Measurements from ENCODE around the gene CELA1.

Gene CELA1

GRCh38 chr12:51351913-51352532 is 5.5 kb upstream of the CELA1 start:
- TF ChIP-seq, protein P1, sequence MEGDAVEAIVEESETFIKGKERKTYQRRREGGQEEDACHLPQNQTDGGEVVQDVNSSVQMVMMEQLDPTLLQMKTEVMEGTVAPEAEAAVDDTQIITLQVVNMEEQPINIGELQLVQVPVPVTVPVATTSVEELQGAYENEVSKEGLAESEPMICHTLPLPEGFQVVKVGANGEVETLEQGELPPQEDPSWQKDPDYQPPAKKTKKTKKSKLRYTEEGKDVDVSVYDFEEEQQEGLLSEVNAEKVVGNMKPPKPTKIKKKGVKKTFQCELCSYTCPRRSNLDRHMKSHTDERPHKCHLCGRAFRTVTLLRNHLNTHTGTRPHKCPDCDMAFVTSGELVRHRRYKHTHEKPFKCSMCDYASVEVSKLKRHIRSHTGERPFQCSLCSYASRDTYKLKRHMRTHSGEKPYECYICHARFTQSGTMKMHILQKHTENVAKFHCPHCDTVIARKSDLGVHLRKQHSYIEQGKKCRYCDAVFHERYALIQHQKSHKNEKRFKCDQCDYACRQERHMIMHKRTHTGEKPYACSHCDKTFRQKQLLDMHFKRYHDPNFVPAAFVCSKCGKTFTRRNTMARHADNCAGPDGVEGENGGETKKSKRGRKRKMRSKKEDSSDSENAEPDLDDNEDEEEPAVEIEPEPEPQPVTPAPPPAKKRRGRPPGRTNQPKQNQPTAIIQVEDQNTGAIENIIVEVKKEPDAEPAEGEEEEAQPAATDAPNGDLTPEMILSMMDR (IDR thresholded peaks at IDR 0.05; ENCODE audit: low read depth, low read length): peak; percentile 68
- no peak overlapping the region for H3K4me3 ChIP-seq (ENCODE audit: low read depth, low read length)

DNA sequence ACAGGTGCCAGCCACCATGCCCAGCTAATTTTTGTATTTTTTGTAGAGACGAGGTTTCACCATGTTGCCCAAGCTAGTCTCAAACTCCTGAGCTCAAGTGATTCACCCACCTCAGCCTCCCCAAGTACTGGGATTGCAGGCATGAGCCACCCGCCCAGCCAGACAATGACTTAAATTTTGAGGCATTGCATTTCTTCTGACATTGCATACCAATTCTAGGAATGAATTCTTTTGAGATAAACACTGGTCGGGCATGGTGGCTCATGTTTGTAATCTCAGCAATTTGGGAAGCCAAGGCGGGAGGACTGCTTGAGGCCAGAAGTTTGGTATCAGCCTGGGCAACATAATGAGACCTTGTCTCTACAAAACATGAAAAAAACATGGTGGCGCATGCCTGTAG is 2.5 kb upstream of the CELA1 start:
- TF ChIP-seq, protein P1 (IDR thresholded peaks at IDR 0.05; ENCODE audit: low read depth, low read length): no peak
- H3K4me3 ChIP-seq (ENCODE audit: low read depth, low read length): no peak overlapping the region

GRCh38 chr12:51348116-51348515 is 1.6 kb upstream of the CELA1 start:
- TF ChIP-seq, protein P1 (IDR thresholded peaks at IDR 0.05; ENCODE audit: low read depth, low read length): no peak
- no peak overlapping the region for H3K4me3 ChIP-seq (ENCODE audit: low read depth, low read length)

GRCh38 chr12:51345681-51346080 is 798 bp downstream of the CELA1 start:
- no peak overlapping the region for H3K4me3 ChIP-seq (ENCODE audit: low read depth, low read length)
- TF ChIP-seq, protein P1 (IDR thresholded peaks at IDR 0.05; ENCODE audit: low read depth, low read length): no peak

GRCh38 chr12:51343201-51343600 is 3.3 kb downstream of the CELA1 start:
- TF ChIP-seq, protein P1 (IDR thresholded peaks at IDR 0.05; ENCODE audit: low read depth, low read length): no peak
- no peak overlapping the region for H3K4me3 ChIP-seq (ENCODE audit: low read depth, low read length)

- TF ChIP-seq, protein P1 (IDR thresholded peaks at IDR 0.05; ENCODE audit: low read depth, low read length): no peak
- H3K4me3 ChIP-seq (ENCODE audit: low read depth, low read length): no peak overlapping the region
Observed at GRCh38 chr12:51342416-51342815, 4.1 kb downstream of the CELA1 start.

DNA sequence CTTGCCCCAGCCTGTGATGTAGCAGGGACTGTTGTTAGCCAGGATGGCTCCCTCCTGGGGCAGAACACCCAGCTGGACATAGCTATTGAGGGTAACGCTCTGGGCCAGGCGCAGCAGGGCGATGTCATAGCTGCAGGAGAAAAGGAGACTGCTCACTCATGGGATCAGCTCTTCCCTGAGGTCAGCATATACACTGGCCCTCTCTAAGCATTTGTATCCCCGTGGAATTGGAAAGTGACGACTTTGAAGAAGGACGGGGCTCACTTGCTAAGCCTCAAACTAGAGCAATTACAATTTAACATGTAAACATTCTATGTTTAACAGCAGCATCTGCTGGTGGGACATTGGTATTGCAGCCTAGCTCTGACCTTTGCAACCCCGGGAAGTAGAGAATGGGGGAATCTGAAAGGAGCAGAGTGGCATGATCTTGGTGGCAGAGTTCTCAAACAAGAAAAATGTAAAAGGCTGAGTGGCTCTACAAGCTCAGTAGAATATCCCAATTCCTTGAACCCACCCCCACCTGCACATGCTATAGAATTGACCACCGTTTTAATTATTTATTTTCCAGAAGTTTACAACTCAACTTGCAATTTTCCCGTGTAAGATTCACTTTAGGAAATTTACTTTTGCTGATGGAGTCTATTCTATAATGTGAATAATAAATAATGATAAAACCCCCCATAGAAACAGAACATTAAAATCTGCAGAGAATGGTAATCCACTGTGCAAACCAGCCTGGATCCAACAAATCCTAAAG is 5.0 kb downstream of the CELA1 start:
- H3K4me3 ChIP-seq (ENCODE audit: low read depth, low read length): no peak overlapping the region

More for the DNA sequence above, 5.0 kb downstream of the CELA1 start:
- TF ChIP-seq, protein P1 (IDR thresholded peaks at IDR 0.05; ENCODE audit: low read depth, low read length): peak; percentile 99

All from WI38 (cell line).